Stimulated activated CD8-positive, alpha-beta memory T cell treated with anti-CD3 and anti-CD28 coated beads, Interleukin-12 subunit alpha, Interleukin-12 subunit beta, amount 100 ng/mL, for 24 hours (primary cell): ENCODE results near the gene PSME2.

Experiments
- DNase-seq: peaks from one replicate; pipeline ENCODE4 v3.0.0-alpha.2; 2020; ENCODE audit errors: extremely low read depth

PSME2 gene

GRCh38 chr14:24179294-24179960, 33.0 kb upstream of the PSME2 start:
- no peak for DNase-seq

GRCh38 chr14:24178399-24179178, 32.2 kb upstream of the PSME2 start:
- no peak for DNase-seq

- DNase-seq = no peak
These were observed 31.5 kb upstream of the PSME2 start for GRCh38 chr14:24177891-24178290.

- no peak for DNase-seq
These were observed 30.8 kb upstream of the PSME2 start for GRCh38 chr14:24177041-24177825.

GRCh38 chr14:24176599-24176998, 30.2 kb upstream of the PSME2 start:
- no peak for DNase-seq

- no peak for DNase-seq
These were observed 26.5 kb upstream of the PSME2 start for GRCh38 chr14:24172871-24173281.

- DNase-seq = no peak
These were observed 26.0 kb upstream of the PSME2 start for GRCh38 chr14:24172261-24172860.

- DNase-seq = peak; percentile 41
These were observed 25.2 kb upstream of the PSME2 start, which contains the start of gene REC8 for GRCh38 chr14:24171422-24172260. REC8 (plus strand) TSS chr14:24172080; CDS start chr14:24172553, 473 bp downstream.

GRCh38 chr14:24167469-24168114, 21.2 kb upstream of the PSME2 start:
- DNase-seq = no peak

- DNase-seq = no peak
These were observed 19.4 kb upstream of the PSME2 start for GRCh38 chr14:24165785-24166184.

GRCh38 chr14:24164518-24164991, 18.1 kb upstream of the PSME2 start:
- no peak for DNase-seq

GRCh38 chr14:24162093-24162492, 15.7 kb upstream of the PSME2 start:
- no peak for DNase-seq

GRCh38 chr14:24160850-24161804, 14.7 kb upstream of the PSME2 start, which contains the start of gene IRF9:
IRF9 (plus strand) TSS chr14:24161265; CDS start chr14:24162145, 880 bp downstream.
- DNase-seq = peak; percentile 84

- DNase-seq = no peak
These were observed 14.1 kb upstream of the PSME2 start for GRCh38 chr14:24160499-24160849.

GRCh38 chr14:24159777-24160498, 13.5 kb upstream of the PSME2 start:
- DNase-seq = no peak

- no peak for DNase-seq
These were observed 10.9 kb upstream of the PSME2 start for GRCh38 chr14:24157331-24157730.

GRCh38 chr14:24156840-24157239, 10.4 kb upstream of the PSME2 start:
- no peak for DNase-seq

GRCh38 chr14:24155100-24155499, 8.7 kb upstream of the PSME2 start:
- no peak for DNase-seq
